Nephron (organoid): Measurements from ENCODE around the gene MCM3.

Experiments used
- H3K27ac Mint-ChIP-seq, 3 experiments: 2 replicates each; pipeline ENCODE4 v1.8.0; 2020; ENCODE audit warnings: mixed read lengths in 3 of 3, mild to moderate bottlenecking in 2 of 3, moderate library complexity in 1 of 3
- H3K27me3 Mint-ChIP-seq: 2 replicates; pipeline ENCODE4 v1.8.0; 2021; ENCODE audit warnings: low read depth, mild to moderate bottlenecking, moderate library complexity, mixed read lengths
- H3K36me3 Mint-ChIP-seq: 2 replicates; pipeline ENCODE4 v1.8.0; 2020; ENCODE audit warnings: low read depth, mixed read lengths
- H3K4me1 Mint-ChIP-seq: 2 replicates; pipeline ENCODE4 v1.8.0; 2020; ENCODE audit warnings: mixed read lengths
- H3K4me3 Mint-ChIP-seq, 3 experiments: 2 replicates each; pipeline ENCODE4 v1.8.0; 2020; ENCODE audit warnings: mild to moderate bottlenecking in 3 of 3, mixed read lengths in 3 of 3, moderate library complexity in 2 of 3
- H3K9me3 Mint-ChIP-seq: 2 replicates; pipeline ENCODE4 v1.8.0; 2020; ENCODE audit warnings: mixed read lengths
- TF ChIP-seq, protein P1 (sequence below), 3 experiments: fragments of 200-600 bp; sonication (generic); IDR thresholded peaks; one replicate each; pipeline ENCODE4 v1.5.0; 2021; ENCODE audit warnings: antibody characterized with exemption in 3 of 3; ENCODE audit not compliant: unreplicated experiment in 3 of 3

Gene MCM3

DNA sequence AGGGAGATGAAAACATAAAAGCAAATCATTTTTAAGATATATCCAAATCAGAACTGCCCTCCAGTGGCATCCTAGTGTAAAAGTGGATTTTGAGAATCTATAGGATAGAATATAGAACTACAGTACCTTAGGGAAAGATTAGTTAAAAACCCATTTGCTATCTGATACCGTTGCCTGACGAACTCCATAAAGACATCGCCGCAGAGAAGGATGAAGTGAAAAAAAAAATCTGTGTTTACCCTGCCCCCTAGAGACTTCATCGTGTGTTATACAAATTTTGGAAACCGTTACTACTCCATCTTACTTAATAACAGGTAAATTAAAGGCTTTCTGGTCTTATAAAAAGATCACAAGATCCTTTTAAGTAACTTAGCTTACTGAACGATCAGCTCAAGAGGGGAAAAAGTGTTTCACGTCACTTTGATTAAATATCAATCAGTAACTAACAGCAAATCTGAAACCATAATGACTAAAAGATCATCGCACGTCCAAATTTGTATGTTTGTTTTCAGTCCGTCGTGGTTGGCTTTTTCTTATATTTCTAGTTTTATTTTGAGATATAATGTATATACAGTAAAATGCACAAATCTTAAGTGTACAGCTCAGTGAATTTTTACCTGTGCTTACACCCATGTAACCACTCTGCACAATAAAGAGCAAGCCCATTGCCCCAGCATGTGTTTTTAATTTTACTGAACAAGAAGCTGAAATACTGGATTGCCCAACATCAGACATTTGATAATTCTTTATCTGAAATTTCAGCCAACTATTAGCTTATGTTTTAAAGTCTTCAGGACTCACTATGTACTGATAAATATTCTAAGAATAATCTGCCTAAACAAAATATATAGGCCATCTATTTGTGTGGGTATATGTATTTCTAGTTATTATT is 881 bp upstream of the MCM3 start:
- H3K27me3 Mint-ChIP-seq = no peaks in the 10 kb centered on the region
- peaks cover 18% of the 10 kb centered on the region for H3K4me1 Mint-ChIP-seq
- peaks cover 25% of the 10 kb centered on the region for H3K36me3 Mint-ChIP-seq
- TF ChIP-seq, protein P1, sequence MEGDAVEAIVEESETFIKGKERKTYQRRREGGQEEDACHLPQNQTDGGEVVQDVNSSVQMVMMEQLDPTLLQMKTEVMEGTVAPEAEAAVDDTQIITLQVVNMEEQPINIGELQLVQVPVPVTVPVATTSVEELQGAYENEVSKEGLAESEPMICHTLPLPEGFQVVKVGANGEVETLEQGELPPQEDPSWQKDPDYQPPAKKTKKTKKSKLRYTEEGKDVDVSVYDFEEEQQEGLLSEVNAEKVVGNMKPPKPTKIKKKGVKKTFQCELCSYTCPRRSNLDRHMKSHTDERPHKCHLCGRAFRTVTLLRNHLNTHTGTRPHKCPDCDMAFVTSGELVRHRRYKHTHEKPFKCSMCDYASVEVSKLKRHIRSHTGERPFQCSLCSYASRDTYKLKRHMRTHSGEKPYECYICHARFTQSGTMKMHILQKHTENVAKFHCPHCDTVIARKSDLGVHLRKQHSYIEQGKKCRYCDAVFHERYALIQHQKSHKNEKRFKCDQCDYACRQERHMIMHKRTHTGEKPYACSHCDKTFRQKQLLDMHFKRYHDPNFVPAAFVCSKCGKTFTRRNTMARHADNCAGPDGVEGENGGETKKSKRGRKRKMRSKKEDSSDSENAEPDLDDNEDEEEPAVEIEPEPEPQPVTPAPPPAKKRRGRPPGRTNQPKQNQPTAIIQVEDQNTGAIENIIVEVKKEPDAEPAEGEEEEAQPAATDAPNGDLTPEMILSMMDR (IDR thresholded peaks at IDR 0.05; ENCODE audit: unreplicated experiment in 3 of 3) = peak in 2 of 3 experiments; percentile 28 to 35
- H3K27ac Mint-ChIP-seq = no peak overlapping the region
- H3K4me3 Mint-ChIP-seq = peak overlapping the region in 1 of 3 experiments; percentile 31
- no peaks in the 10 kb centered on the region for H3K9me3 Mint-ChIP-seq

DNA sequence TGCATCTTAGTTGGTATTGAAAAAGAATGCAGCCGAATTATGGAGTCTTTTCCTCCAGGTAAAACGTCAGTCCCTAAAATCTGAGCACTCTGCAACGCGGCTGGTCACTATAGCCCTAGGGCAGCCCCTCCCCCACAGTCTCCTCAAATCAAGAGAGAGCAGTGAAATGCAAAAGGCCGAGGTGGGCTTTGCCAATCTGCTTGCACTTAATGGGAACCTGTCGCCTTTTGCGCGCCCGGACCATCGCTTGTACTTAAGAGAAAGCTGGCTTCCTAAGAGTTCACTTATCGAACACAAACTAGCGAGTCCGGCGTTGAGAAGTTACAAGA is 447 bp downstream of the MCM3 start:
- no peak overlapping the region for H3K4me3 Mint-ChIP-seq

DNA sequence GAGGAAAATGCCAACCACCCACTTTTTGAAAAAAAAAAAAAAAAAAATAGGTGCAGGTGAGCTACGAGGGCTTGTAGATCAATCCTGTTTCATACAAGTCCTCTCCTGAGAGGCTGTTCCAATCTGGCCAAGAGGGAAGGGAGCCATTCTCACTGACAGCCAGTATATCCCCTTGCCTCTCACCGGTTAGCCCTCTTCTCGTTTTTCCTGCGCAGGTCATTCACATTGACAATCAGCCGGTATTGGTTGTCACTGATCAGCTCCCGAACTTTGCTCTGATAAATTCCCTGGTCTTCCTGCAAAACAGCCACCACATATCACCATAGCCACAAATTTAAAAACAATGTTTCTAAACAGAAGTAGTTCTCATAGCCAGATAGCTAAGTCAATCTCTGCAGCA is 1.4 kb downstream of the MCM3 start:
- TF ChIP-seq, protein P1 (IDR thresholded peaks at IDR 0.05; ENCODE audit: unreplicated experiment in 3 of 3) = no peak
- H3K27me3 Mint-ChIP-seq = no peaks in the 10 kb centered on the region

More for the DNA sequence above, 447 bp downstream of the MCM3 start:
- no peaks in the 10 kb centered on the region for H3K9me3 Mint-ChIP-seq
- peak overlapping the region in 1 of 3 experiments; percentile 65 for H3K27ac Mint-ChIP-seq
- H3K27me3 Mint-ChIP-seq = no peaks in the 10 kb centered on the region
- peaks cover 18% of the 10 kb centered on the region for H3K4me1 Mint-ChIP-seq
- peaks cover 37% of the 10 kb centered on the region for H3K36me3 Mint-ChIP-seq
- TF ChIP-seq, protein P1 (IDR thresholded peaks at IDR 0.05; ENCODE audit: unreplicated experiment in 3 of 3) = no peak

GRCh38 chr6:52276130-52276529 is 8.4 kb downstream of the MCM3 start:
- H3K4me3 Mint-ChIP-seq = no peak overlapping the region
- peak overlapping the region; percentile 73 to 77 (median 76) for H3K27ac Mint-ChIP-seq
- no peaks in the 10 kb centered on the region for H3K9me3 Mint-ChIP-seq
- no peaks in the 10 kb centered on the region for H3K27me3 Mint-ChIP-seq
- no peaks in the 10 kb centered on the region for H3K4me1 Mint-ChIP-seq
- H3K36me3 Mint-ChIP-seq = peaks cover 88% of the 10 kb centered on the region
- TF ChIP-seq, protein P1 (IDR thresholded peaks at IDR 0.05; ENCODE audit: unreplicated experiment in 3 of 3) = no peak

More for the DNA sequence above, 1.4 kb downstream of the MCM3 start:
- Mint-ChIP-seq H3K4me1 (peaks cover 18% of the 10 kb centered on the region), H3K27ac (peak overlapping the region in 1 of 3 experiments; percentile 18), H3K4me3 (peak overlapping the region in 1 of 3 experiments; percentile 89), H3K9me3 (no peaks in the 10 kb centered on the region), H3K36me3 (peaks cover 47% of the 10 kb centered on the region)

DNA sequence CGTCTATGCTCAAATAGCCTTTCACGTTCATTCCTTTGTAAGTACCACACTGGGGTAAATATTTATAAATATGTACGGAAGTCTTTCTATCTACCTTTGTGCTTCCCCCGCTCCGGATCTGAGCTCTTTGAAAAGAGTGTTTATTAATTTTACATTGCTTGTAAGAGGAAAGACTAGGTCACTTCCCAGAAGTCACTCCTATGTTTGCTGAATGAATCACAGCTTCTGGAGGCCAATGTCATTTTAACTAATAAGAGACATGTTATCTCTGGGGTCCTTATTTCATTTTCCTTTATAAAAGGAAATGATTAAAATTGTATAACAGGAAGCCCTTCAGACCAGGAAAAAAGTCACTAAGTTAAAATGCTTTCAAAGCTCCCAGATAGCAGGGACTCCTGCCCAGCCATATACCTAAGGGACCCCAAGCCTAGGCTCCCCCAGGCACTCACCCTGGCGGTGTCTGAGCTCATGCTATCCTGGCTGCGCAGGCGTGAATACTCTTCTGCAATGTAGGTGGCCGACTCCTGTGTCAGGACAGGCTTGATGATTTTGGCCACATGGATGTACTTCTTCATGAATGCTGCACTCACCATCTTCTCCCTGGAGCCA is 12.6 kb downstream of the MCM3 start:
- Mint-ChIP-seq H3K27ac (no peak overlapping the region), H3K4me3 (no peak overlapping the region), H3K9me3 (no peaks in the 10 kb centered on the region), H3K36me3 (peaks cover 84% of the 10 kb centered on the region), H3K4me1 (no peaks in the 10 kb centered on the region), H3K27me3 (no peaks in the 10 kb centered on the region)
- TF ChIP-seq, protein P1 (IDR thresholded peaks at IDR 0.05; ENCODE audit: unreplicated experiment in 3 of 3) = no peak
